Coronary artery (tissue), 2 donors: ENCODE measurements around the gene GPR35.

ENCODE experiments used
- DNase-seq: peaks from one replicate; pipeline ENCODE4 v3.0.0-alpha.2; 2017; ENCODE audit warnings: low spot score
- H3K27ac ChIP-seq, 2 donors: fragments of 200-600 bp; sonication (generic); one replicate each; pipeline ENCODE4 v1.5.1; 2016 to 2019
- H3K4me3 ChIP-seq: fragments of 200-600 bp; sonication (generic); 2 replicates; pipeline ENCODE4 v1.5.1; 2016; ENCODE audit warnings: mild to moderate bottlenecking, moderate library complexity
- TF ChIP-seq, protein P1 (sequence below): fragments of 200-600 bp; sonication (generic); IDR thresholded peaks from one replicate; pipeline ENCODE4 v1.5.1; 2019; ENCODE audit warnings: antibody characterized with exemption

Gene GPR35

GRCh38 chr2:240636563-240637115 is 11.4 kb downstream of the GPR35 start:
- no peak overlapping the region for H3K4me3 ChIP-seq
- peak; percentile 61 for DNase-seq
- TF ChIP-seq, protein P1, sequence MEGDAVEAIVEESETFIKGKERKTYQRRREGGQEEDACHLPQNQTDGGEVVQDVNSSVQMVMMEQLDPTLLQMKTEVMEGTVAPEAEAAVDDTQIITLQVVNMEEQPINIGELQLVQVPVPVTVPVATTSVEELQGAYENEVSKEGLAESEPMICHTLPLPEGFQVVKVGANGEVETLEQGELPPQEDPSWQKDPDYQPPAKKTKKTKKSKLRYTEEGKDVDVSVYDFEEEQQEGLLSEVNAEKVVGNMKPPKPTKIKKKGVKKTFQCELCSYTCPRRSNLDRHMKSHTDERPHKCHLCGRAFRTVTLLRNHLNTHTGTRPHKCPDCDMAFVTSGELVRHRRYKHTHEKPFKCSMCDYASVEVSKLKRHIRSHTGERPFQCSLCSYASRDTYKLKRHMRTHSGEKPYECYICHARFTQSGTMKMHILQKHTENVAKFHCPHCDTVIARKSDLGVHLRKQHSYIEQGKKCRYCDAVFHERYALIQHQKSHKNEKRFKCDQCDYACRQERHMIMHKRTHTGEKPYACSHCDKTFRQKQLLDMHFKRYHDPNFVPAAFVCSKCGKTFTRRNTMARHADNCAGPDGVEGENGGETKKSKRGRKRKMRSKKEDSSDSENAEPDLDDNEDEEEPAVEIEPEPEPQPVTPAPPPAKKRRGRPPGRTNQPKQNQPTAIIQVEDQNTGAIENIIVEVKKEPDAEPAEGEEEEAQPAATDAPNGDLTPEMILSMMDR, result no peak
- no peak overlapping the region for H3K27ac ChIP-seq

DNA sequence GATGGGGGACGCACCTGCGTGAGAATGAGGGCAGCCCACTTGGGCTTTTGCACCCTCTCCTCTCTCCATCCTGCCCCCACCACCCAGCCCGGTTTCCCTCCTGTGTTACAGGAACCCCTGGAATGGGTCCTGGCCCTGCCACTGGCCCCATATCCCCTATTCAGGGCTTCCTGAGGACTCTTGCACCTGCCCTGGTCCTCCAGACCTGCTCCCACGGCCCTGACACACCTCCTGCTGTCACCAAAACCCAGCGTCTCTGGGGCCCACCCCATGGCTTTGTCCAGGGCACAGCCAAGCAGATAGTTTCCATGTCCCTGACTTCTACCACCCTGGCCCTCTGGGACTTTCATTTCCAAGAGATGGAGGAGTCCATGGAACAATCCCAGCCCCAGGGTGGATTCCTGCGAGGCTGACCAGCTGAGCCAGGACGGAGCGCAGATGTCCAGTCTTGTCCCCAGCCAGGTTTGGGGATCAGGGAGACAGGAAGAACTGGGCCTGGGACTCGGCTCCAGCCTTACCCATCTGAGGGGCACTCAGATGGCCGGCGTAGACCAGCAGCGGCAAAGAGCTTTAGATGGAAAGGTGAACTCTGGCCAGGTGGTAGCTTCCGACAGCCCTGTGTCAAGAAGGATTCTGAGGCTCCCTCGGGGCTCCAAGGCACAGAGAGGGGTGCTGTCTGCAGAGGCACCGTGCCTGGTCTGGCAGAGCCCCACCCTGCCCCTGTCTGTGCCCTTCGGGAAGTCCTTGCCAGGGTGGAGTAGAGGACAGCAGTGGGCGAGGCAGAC is 12.0 kb downstream of the GPR35 start:
- no peak overlapping the region for H3K27ac ChIP-seq
- TF ChIP-seq, protein P1, result no peak
- DNase-seq, result peak; percentile 70

DNA sequence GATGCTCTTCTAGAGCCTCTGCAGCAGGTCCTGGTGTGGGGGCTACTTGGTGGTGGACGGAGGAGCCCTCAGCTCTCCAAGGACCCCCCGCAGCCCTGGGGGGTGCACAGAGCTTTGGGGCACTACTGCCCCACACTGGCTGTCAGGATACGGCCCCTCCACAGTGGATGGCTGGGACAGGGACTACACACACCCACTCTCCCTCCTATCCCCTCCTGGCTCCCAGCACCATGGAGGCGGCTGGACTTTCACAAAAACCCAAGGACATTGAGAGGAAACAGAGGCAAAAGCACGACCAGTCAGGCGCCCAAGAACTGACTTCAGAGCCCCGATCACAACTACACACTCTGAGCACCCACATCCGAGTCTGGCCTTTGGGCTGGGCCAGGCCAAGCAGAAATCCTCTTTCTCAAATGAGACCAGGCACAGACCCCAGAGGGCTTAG is 12.6 kb downstream of the GPR35 start:
- no peak for DNase-seq
- Histone ChIP-seq H3K27ac (no peak overlapping the region), H3K4me3 (no peak overlapping the region)
- TF ChIP-seq, protein P1, result no peak

More for the DNA sequence above, 12.0 kb downstream of the GPR35 start:
- H3K4me3 ChIP-seq, result no peak overlapping the region

DNA sequence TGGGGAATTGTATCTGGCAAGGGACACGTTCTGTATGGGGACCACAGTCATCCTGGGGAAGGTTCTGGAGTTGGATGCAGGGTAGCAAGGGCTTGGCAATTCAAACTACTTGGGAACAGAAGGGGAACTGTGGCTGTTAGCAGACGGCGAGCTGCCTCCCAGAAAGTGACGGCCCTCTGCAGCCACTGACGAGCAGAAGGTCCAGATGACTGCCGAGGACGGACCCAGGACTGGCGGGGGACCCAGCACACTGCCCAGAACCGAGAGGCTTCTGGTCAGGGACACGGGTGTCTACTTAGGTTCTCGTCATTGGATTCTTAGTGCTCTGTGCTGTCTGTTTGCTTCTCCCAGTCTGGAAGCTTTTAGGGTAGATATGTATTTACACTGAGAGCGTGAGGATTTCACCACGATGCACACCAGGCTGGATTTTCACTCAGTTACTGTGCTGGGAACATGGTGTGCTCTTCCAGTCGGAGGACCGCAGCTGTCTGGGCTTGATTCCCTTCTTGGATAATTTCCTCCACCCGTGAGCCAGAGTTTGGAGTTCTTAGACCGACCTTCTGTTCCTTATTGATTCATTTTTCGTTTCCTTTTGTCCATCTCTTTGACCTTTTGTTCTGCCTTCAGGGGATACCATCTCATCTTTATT is 13.4 kb downstream of the GPR35 start:
- H3K27ac ChIP-seq, result no peak overlapping the region
- H3K4me3 ChIP-seq, result no peak overlapping the region
- DNase-seq, result peak; percentile 69
- TF ChIP-seq, protein P1, result no peak

DNA sequence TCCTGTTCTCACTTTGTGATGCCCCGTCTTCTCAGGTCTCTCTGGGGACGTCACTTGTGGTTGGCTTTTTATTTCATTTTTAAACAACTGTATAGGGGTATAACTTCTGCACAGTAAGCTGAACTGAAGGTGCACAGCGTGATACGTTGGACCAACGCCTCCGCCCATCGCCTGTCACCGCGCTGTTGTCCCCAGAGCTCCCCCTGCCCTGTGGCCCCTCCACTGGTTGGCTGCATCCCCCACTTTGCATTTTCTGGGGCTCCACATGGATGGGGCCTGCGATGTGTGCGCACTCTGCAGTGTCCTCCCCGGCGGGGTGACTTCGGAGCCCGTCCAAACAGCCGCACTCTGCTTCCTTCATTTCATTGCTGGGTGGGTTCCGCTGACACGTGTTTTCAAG is 14.3 kb downstream of the GPR35 start:
- DNase-seq, result no peak
- TF ChIP-seq, protein P1, result no peak
- Histone ChIP-seq H3K27ac (no peak overlapping the region), H3K4me3 (no peak overlapping the region)

- TF ChIP-seq, protein P1, result no peak
- DNase-seq, result no peak
Observed at GRCh38 chr2:240640939-240641338, 15.7 kb downstream of the GPR35 start.

More at GRCh38 chr2:240640939-240641338, 15.7 kb downstream of the GPR35 start:
- no peak overlapping the region for H3K4me3 ChIP-seq
- no peak overlapping the region for H3K27ac ChIP-seq
